ENCODE measurements around the gene SAV1.
"Not testable (repeated sequence)": the region's sequence is repeated elsewhere in the genome, so short reads cannot be mapped to it uniquely, and the experiment has no call there.

The SAV1 gene

GRCh38 chr14:50666772-50667683 lies 1.1 kb downstream of the SAV1 start:
- peak; percentile 67 for DNase-seq (ENCODE audit: low read depth, low spot score)

GRCh38 chr14:50665300-50665699 lies 2.8 kb downstream of the SAV1 start:
- not testable (repeated sequence) for DNase-seq (ENCODE audit: low read depth, low spot score)

GRCh38 chr14:50664579-50664978 lies 3.5 kb downstream of the SAV1 start:
- not testable (repeated sequence) for DNase-seq (ENCODE audit: low read depth, low spot score)

- no peak for DNase-seq (ENCODE audit: low read depth, low spot score)
Measured at GRCh38 chr14:50659327-50659974, 8.7 kb downstream of the SAV1 start.

GRCh38 chr14:50658203-50658602 lies 9.9 kb downstream of the SAV1 start:
- peak; percentile 56 for DNase-seq (ENCODE audit: low read depth, low spot score)

- DNase-seq (ENCODE audit: low read depth, low spot score): no peak
Measured at GRCh38 chr14:50657753-50658152, 10.4 kb downstream of the SAV1 start.

- DNase-seq (ENCODE audit: low read depth, low spot score): no peak
Measured at GRCh38 chr14:50656776-50657175, 11.3 kb downstream of the SAV1 start.

- DNase-seq (ENCODE audit: low read depth, low spot score): no peak
Measured at GRCh38 chr14:50649691-50650090, 18.4 kb downstream of the SAV1 start.

- DNase-seq (ENCODE audit: low read depth, low spot score): no peak
Measured at GRCh38 chr14:50647753-50648152, 20.4 kb downstream of the SAV1 start.

GRCh38 chr14:50647282-50647681 lies 20.8 kb downstream of the SAV1 start:
- DNase-seq (ENCODE audit: low read depth, low spot score): no peak

- peak; percentile 4 for DNase-seq (ENCODE audit: low read depth, low spot score)
Measured at GRCh38 chr14:50635141-50635540, 33.0 kb downstream of the SAV1 start.

GRCh38 chr14:50633954-50634353 lies 34.2 kb downstream of the SAV1 start:
- DNase-seq (ENCODE audit: low read depth, low spot score): no peak

- peak; percentile 45 for DNase-seq (ENCODE audit: low read depth, low spot score)
Measured at GRCh38 chr14:50631408-50631821, 36.7 kb downstream of the SAV1 start.

- not testable (repeated sequence) for DNase-seq (ENCODE audit: low read depth, low spot score)
Measured at GRCh38 chr14:50624947-50625346, 43.2 kb downstream of the SAV1 start.

GRCh38 chr14:50624447-50624846 lies 43.7 kb downstream of the SAV1 start:
- no peak for DNase-seq (ENCODE audit: low read depth, low spot score)

- DNase-seq (ENCODE audit: low read depth, low spot score): no peak
Measured at GRCh38 chr14:50622978-50623377, 45.1 kb downstream of the SAV1 start.

- peak; percentile 22 for DNase-seq (ENCODE audit: low read depth, low spot score)
Measured at GRCh38 chr14:50620341-50620740, 47.8 kb downstream of the SAV1 start.

GRCh38 chr14:50619569-50620141 lies 48.5 kb downstream of the SAV1 start:
- DNase-seq (ENCODE audit: low read depth, low spot score): peak; percentile 50

- DNase-seq (ENCODE audit: low read depth, low spot score): no peak
Measured at GRCh38 chr14:50616275-50616674, 51.8 kb downstream of the SAV1 start.

GRCh38 chr14:50615552-50615951 lies 52.6 kb downstream of the SAV1 start:
- DNase-seq (ENCODE audit: low read depth, low spot score): no peak

- DNase-seq (ENCODE audit: low read depth, low spot score): no peak
Measured at GRCh38 chr14:50615056-50615455, 53.0 kb downstream of the SAV1 start.

GRCh38 chr14:50612806-50613205 lies 55.3 kb downstream of the SAV1 start:
- no peak for DNase-seq (ENCODE audit: low read depth, low spot score)

- DNase-seq (ENCODE audit: low read depth, low spot score): no peak
Measured at GRCh38 chr14:50610465-50610864, 57.6 kb downstream of the SAV1 start.
